ENCODE results near the gene TMIGD1. TPM values are rescaled to one million over a fixed set of nuclear protein-coding genes. Genes with fewer than 3 reads are reported as not detected.

Gene TMIGD1
- total RNA-seq, 2 experiments from 2014 or later = not detected

GRCh38 chr17:30377574-30378240 is 43.9 kb upstream of the TMIGD1 start:
- peaks cover 63% of the 10 kb centered on the region for H3K4me1 Mint-ChIP-seq (ENCODE audit: low read depth)
- intact Hi-C loops (cut with micrococcal nuclease) = no loop called here
- H3K27me3 Mint-ChIP-seq = no peaks in the 10 kb centered on the region
- TF ChIP-seq CTCF (IDR thresholded peaks at IDR 0.05) = no peak
- H3K9me3 Mint-ChIP-seq = no peaks in the 10 kb centered on the region
- no peak for ATAC-seq
- ChIA-PET CTCF (interaction anchor here (0.7 to 2.7 kb wide), 6 partner anchors 11 to 273 kb away, joined by 3 to 7 read pairs (median 4); no protein-coding TSS in a partner anchor), POLR2A (interaction anchor here (0.8 to 5.5 kb wide), 4 partner anchors 11 to 33 kb away, joined by 3 to 28 read pairs (median 13); no protein-coding TSS in a partner anchor)
- H3K36me3 Mint-ChIP-seq (ENCODE audit: low read depth) = peaks cover 5% of the 10 kb centered on the region
- peak overlapping the region; percentile 87 for H3K27ac Mint-ChIP-seq
- no peak for DNase-seq
- H3K4me3 Mint-ChIP-seq = peak overlapping the region; percentile 73

GRCh38 chr17:30376621-30377452 is 43.0 kb upstream of the TMIGD1 start:
- POLR2A ChIA-PET = interaction anchor here (0.8 to 5.5 kb wide), 4 partner anchors 11 to 32 kb away, joined by 3 to 28 read pairs (median 5); no protein-coding TSS in a partner anchor
- CTCF ChIA-PET = interaction anchor here (0.9 to 4.6 kb wide), 5 partner anchors 10 to 272 kb away, joined by 4 to 23 read pairs (median 7); no protein-coding TSS in a partner anchor
- ATAC-seq (peak; percentile 40), DNase-seq (peak; percentile 89)
- Mint-ChIP-seq H3K27me3 (no peaks in the 10 kb centered on the region), H3K27ac (peak overlapping the region; percentile 60), H3K9me3 (no peaks in the 10 kb centered on the region), H3K4me1 (ENCODE audit: low read depth) (peaks cover 62% of the 10 kb centered on the region), H3K36me3 (ENCODE audit: low read depth) (peaks cover 5% of the 10 kb centered on the region), H3K4me3 (peak overlapping the region; percentile 14)
- no peak for TF ChIP-seq CTCF (IDR thresholded peaks at IDR 0.05)
- intact Hi-C loops (cut with micrococcal nuclease) = no loop called here

- POLR2A ChIA-PET = no interaction called here
- CTCF ChIA-PET = interaction anchor here (2.7 to 4.6 kb wide), 2 partner anchors 36 to 40 kb away, joined by 7 to 23 read pairs; no protein-coding TSS in a partner anchor
- no peaks in the 10 kb centered on the region for H3K27me3 Mint-ChIP-seq
- peaks cover 4% of the 10 kb centered on the region for H3K36me3 Mint-ChIP-seq (ENCODE audit: low read depth)
- intact Hi-C loops (cut with micrococcal nuclease) = no loop called here
- H3K4me3 Mint-ChIP-seq = no peak overlapping the region
- no peaks in the 10 kb centered on the region for H3K9me3 Mint-ChIP-seq
- ATAC-seq (no peak), DNase-seq (no peak)
- peaks cover 57% of the 10 kb centered on the region for H3K4me1 Mint-ChIP-seq (ENCODE audit: low read depth)
- TF ChIP-seq CTCF (IDR thresholded peaks at IDR 0.05) = no peak
- H3K27ac Mint-ChIP-seq = no peak overlapping the region
Observed at GRCh38 chr17:30375661-30376060, 41.8 kb upstream of the TMIGD1 start.

- POLR2A ChIA-PET = interaction anchor here (2.5 kb wide), 1 partner anchor 9 kb away, joined by 11 read pairs; no protein-coding TSS in a partner anchor
- ATAC-seq (peak; percentile 85), DNase-seq (peak; percentile 54)
- no peaks in the 10 kb centered on the region for H3K36me3 Mint-ChIP-seq (ENCODE audit: low read depth)
- intact Hi-C loops (cut with micrococcal nuclease) = no loop called here
- H3K4me3 Mint-ChIP-seq = no peak overlapping the region
- no peaks in the 10 kb centered on the region for H3K27me3 Mint-ChIP-seq
- H3K9me3 Mint-ChIP-seq = no peaks in the 10 kb centered on the region
- peak; percentile 31 for TF ChIP-seq CTCF (IDR thresholded peaks at IDR 0.05)
- H3K4me1 Mint-ChIP-seq (ENCODE audit: low read depth) = peaks cover 64% of the 10 kb centered on the region
- H3K27ac Mint-ChIP-seq = peak overlapping the region; percentile 50
- CTCF ChIA-PET = interaction anchor here (1.2 to 4.6 kb wide), 2 partner anchors 33 to 104 kb away, joined by 3 to 23 read pairs; partner anchors contain the start of gene GOSR1
Observed at GRCh38 chr17:30372755-30373154, 38.9 kb upstream of the TMIGD1 start.

Data from activated CD8-positive, alpha-beta T cell treated with anti-CD3 and anti-CD28 coated beads for 36 hours (primary cell).